Transverse colon (tissue), 4 donors: ENCODE results near the gene KCNF1. TPM values are rescaled to one million over a fixed set of nuclear protein-coding genes. Genes with fewer than 3 reads are reported as not detected.

ENCODE experiments used
- DNase-seq: peaks from one replicate; pipeline ENCODE4 v3.0.0-alpha.2; 2019
- H3K27ac ChIP-seq, 4 donors: fragments of 200-600 bp; sonication (generic); 2 replicates each; pipeline ENCODE4 v1.5.1; 2016 to 2018; ENCODE audit warnings: inconsistent platforms in 4 of 4
- H3K27me3 ChIP-seq: fragments of 200-600 bp; sonication (generic); 2 replicates; pipeline ENCODE4 v1.5.1; 2017; ENCODE audit warnings: inconsistent platforms
- H3K36me3 ChIP-seq, 4 donors: fragments of 200-600 bp; sonication (generic); 2 replicates each; pipeline ENCODE4 v1.5.1; 2017 to 2019; ENCODE audit warnings: inconsistent platforms in 4 of 4
- H3K4me1 ChIP-seq, 4 donors: fragments of 200-600 bp; sonication (generic); 2 replicates each; pipeline ENCODE4 v1.5.1; 2017 to 2020; ENCODE audit warnings: inconsistent platforms in 4 of 4
- H3K4me3 ChIP-seq, 4 donors: fragments of 200-600 bp; sonication (generic); 1 replicate in 1 of 4; 2 replicates in 3 of 4; pipeline versions ENCODE4 v1.5.1 to v1.6.1; 2017 to 2019; ENCODE audit warnings: inconsistent platforms in 4 of 4
- H3K9me3 ChIP-seq, 2 donors: fragments of 200-600 bp; sonication (generic); 2 replicates each; pipeline ENCODE4 v1.5.1; 2017 to 2019; ENCODE audit warnings: inconsistent platforms in 2 of 2
- CTCF ChIP-seq, 5 experiments: fragments of 200-600 bp in 3 of 5; fragments of 450-650 bp in 2 of 5; sonication (generic) in 3 of 5; IDR thresholded peaks; 1 replicate in 2 of 5; 2 replicates in 3 of 5; pipeline ENCODE4 v1.5.1; 2016 to 2017; ENCODE audit warnings: antibody characterized with exemption in 5 of 5, inconsistent platforms in 3 of 5, mild to moderate bottlenecking in 2 of 5, moderate library complexity in 1 of 5
- EP300 ChIP-seq: sonication (generic); formaldehyde crosslinking; IDR thresholded peaks from one replicate; pipeline ENCODE4 v1.6.1; 2017; ENCODE audit warnings: antibody characterized with exemption, low read depth
- POLR2A ChIP-seq: fragments of 450-650 bp; IDR thresholded peaks from one replicate; pipeline ENCODE4 v1.6.1; 2016; ENCODE audit warnings: antibody characterized with exemption, mild to moderate bottlenecking, moderate library complexity
- POLR2AphosphoS5 ChIP-seq, 3 donors: sonication (generic); formaldehyde crosslinking; IDR thresholded peaks; one replicate each; pipeline ENCODE4 v1.6.1; 2016; ENCODE audit warnings: antibody characterized with exemption in 3 of 3
- WGBS, 2 donors: methylation state at CpG; one replicate each; pipeline ENCODE4 v1.1.5; 2018; ENCODE audit warnings: low coverage in 1 of 2; 5-methylcytosine and 5-hydroxymethylcytosine counted together
- in situ Hi-C, 4 donors: fragments of 200-750 bp; cut with MboI; loops; one replicate each; pipeline versions ENCODE4 v1.15.0 to v1.15.1; 2017; ENCODE audit warnings: low sequenced_read_pairs in 3 of 4, low pct_ligation_motif_present in 1 of 4, low pct_unique_long_range_greater_than_20kb in 1 of 4
- intact Hi-C: fragments of 100-400 bp; cut with DNase I; formaldehyde crosslinking; loops from one replicate; pipeline ENCODE4 v1.15.1; 2023; ENCODE audit warnings: low total_unique reads
- total RNA-seq, 4 donors: library from RNA; depleted of rRNA; stranded (reverse); fragments of >200 nt; gene quantifications; one replicate each; pipeline ENCODE4 v1.1.0, GENCODE V29; 2016

KCNF1 gene
- total RNA-seq, 4 donors from 2014 or later: 0.27 TPM; not detected in 3

DNA sequence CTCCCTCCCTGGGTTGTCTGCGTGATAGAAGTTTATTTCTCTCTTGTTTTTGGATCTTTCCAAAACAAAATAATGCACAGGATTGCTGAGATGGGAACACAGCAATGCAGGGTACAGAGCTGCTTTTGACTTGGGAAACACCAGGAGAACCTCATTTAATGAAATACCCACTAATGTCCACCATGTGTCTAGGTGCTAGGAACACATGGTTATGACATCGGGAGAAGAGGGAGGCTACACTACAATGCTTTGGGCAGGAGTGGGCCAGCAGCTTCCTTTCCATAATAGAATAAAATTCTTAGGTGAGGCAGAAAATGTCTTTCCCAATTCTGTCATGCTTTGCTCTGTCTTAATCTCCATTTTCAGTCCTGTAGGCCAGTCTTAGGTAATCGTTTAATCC lies 29.2 kb upstream of the KCNF1 start:
- in situ Hi-C loops (no loop called here), intact Hi-C loops (no loop called here)
- Histone ChIP-seq H3K4me1 (peaks cover 3 to 37% (median 20%) of the 10 kb centered on the region in 4 donors), H3K4me3 (no peak overlapping the region), H3K9me3 (no peaks in the 10 kb centered on the region), H3K36me3 (no peaks in the 10 kb centered on the region), H3K27ac (no peak overlapping the region), H3K27me3 (no peaks in the 10 kb centered on the region)
- no peak for DNase-seq
- TF ChIP-seq POLR2AphosphoS5 (IDR thresholded peaks at IDR 0.05) (no peak), CTCF (IDR thresholded peaks at IDR 0.05) (no peak), EP300 (no peak), POLR2A (no peak)
- 65 to 84% methylated on average over 2 to 3 of the region's 3 CpGs for WGBS, 2 donors

DNA sequence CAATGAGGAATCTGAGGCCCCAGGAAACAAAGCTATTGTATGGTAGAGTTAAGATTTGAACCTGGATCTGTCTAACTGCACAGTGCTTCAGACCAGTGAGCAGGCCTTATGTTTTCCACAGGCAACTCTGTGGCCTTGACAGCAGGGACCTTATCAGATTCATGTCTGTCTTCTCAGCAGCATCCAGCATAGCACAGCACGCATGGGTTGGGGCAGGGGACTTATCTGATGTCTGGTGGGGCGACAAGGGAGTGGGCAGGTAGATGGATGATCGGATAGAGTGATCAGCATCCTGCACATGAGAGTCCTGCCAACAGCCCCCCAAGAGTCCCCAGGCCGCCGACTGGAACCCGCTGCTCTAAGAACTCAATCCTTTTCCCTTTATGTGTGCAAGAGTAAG lies 28.7 kb upstream of the KCNF1 start:
- peaks cover 3 to 32% (median 15%) of the 10 kb centered on the region in 4 donors for H3K4me1 ChIP-seq
- 79 to 80% methylated on average over 2 to 6 of the region's 6 CpGs for whole genome bisulfite sequencing, 2 donors
- in situ Hi-C loops (no loop called here), intact Hi-C loops (no loop called here)
- H3K36me3 ChIP-seq: no peaks in the 10 kb centered on the region
- DNase-seq: no peak
- H3K9me3 ChIP-seq: no peaks in the 10 kb centered on the region
- no peaks in the 10 kb centered on the region for H3K27me3 ChIP-seq
- TF ChIP-seq EP300 (no peak), POLR2AphosphoS5 (IDR thresholded peaks at IDR 0.05) (no peak), POLR2A (no peak), CTCF (IDR thresholded peaks at IDR 0.05) (no peak)
- peak overlapping the region in 2 of 4 donors; percentile 7 to 25 for H3K27ac ChIP-seq
- H3K4me3 ChIP-seq: no peak overlapping the region

DNA sequence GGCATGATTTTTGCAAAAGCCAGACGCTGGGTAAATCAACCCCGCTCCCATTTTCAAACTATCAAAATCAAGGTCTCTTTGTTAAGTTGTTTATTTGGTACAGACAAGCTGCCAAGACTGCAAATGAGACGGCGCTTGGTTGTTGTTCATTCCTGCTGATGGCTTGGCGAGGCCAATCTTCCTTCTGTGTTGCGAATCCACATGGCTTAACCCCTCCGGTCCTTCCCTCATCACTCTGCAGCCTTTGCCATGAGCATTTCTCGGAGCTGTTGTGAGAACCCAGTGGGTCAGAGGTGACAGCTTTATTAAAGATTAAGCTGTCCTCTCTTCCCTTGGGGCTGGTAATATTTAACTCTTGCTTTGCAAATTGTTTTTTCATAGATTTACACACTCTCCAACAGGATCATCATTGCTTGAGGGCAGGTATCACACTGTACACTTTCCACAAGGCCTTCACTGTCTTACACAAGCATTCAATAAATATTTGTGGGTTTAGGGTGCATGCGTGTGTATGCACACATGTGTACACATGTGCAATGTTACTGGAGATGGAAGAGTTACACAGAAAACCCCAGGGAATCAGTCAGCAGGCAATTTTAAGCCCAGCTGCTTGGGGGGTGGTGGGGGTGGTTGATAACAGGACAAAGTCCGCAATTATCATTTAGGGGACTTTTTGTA lies 27.8 kb upstream of the KCNF1 start:
- in situ Hi-C loops (no loop called here), intact Hi-C loops (no loop called here)
- H3K27ac ChIP-seq: peak overlapping the region in 2 of 4 donors; percentile 25 to 58
- no peaks in the 10 kb centered on the region for H3K36me3 ChIP-seq
- H3K9me3 ChIP-seq: no peaks in the 10 kb centered on the region
- peaks cover 3 to 32% (median 15%) of the 10 kb centered on the region in 4 donors for H3K4me1 ChIP-seq
- no peak for DNase-seq
- peak overlapping the region in 1 of 4 donors; percentile 11 for H3K4me3 ChIP-seq
- TF ChIP-seq POLR2A (no peak), EP300 (no peak), POLR2AphosphoS5 (IDR thresholded peaks at IDR 0.05) (no peak), CTCF (IDR thresholded peaks at IDR 0.05) (no peak)
- no peaks in the 10 kb centered on the region for H3K27me3 ChIP-seq
- WGBS, 2 donors: 14 to 50% methylated on average over 2 to 10 of the region's 10 CpGs

- TF ChIP-seq CTCF (IDR thresholded peaks at IDR 0.05) (no peak), POLR2AphosphoS5 (IDR thresholded peaks at IDR 0.05) (no peak), EP300 (no peak), POLR2A (no peak)
- no peaks in the 10 kb centered on the region for H3K36me3 ChIP-seq
- intact Hi-C loops: no loop called here
- no peaks in the 10 kb centered on the region for H3K9me3 ChIP-seq
- H3K27ac ChIP-seq: peak overlapping the region in 2 of 4 donors; percentile 25 to 58
- no peak for DNase-seq
- in situ Hi-C loops: no loop called here
- H3K4me3 ChIP-seq: peak overlapping the region in 1 of 4 donors; percentile 11
- WGBS, 2 donors: 33 to 49% methylated on average over 2 to 5 of the region's 5 CpGs
- H3K27me3 ChIP-seq: no peaks in the 10 kb centered on the region
- peaks cover 3 to 32% (median 15%) of the 10 kb centered on the region in 4 donors for H3K4me1 ChIP-seq
Observed at GRCh38 chr2:10884574-10884975, 27.2 kb upstream of the KCNF1 start.
